GM12891 (cell line): ENCODE data around the gene ATG10.
A peak's percentile ranks its signal among the peaks of the same experiment; 100 is the strongest.
"Not testable (repeated sequence)": the region's sequence is repeated elsewhere in the genome, so short reads cannot be mapped to it uniquely, and the experiment has no call there.

Source experiments
- PAX5 ChIP-seq: IDR thresholded peaks from 2 replicates; pipeline ENCODE4 v1.6.1; 2011; ENCODE audit warnings: low read length, moderate library complexity, mild to moderate bottlenecking; ENCODE audit not compliant: insufficient read depth, severe bottlenecking
- POLR2A ChIP-seq: IDR thresholded peaks from 2 replicates; pipeline ENCODE4 v1.6.1; 2011; ENCODE audit warnings: low read depth, low read length, control low read depth
- POLR2AphosphoS5 ChIP-seq: IDR thresholded peaks from 2 replicates; pipeline ENCODE4 v1.6.1; 2011; ENCODE audit warnings: low read depth, low read length, control low read depth
- SPI1 ChIP-seq: IDR thresholded peaks from 2 replicates; pipeline ENCODE4 v1.6.1; 2011; ENCODE audit warnings: low read depth, low read length, control low read depth
- TAF1 ChIP-seq: IDR thresholded peaks from 2 replicates; pipeline ENCODE4 v1.6.1; 2011; ENCODE audit warnings: low read depth, low read length, control low read depth

DNA sequence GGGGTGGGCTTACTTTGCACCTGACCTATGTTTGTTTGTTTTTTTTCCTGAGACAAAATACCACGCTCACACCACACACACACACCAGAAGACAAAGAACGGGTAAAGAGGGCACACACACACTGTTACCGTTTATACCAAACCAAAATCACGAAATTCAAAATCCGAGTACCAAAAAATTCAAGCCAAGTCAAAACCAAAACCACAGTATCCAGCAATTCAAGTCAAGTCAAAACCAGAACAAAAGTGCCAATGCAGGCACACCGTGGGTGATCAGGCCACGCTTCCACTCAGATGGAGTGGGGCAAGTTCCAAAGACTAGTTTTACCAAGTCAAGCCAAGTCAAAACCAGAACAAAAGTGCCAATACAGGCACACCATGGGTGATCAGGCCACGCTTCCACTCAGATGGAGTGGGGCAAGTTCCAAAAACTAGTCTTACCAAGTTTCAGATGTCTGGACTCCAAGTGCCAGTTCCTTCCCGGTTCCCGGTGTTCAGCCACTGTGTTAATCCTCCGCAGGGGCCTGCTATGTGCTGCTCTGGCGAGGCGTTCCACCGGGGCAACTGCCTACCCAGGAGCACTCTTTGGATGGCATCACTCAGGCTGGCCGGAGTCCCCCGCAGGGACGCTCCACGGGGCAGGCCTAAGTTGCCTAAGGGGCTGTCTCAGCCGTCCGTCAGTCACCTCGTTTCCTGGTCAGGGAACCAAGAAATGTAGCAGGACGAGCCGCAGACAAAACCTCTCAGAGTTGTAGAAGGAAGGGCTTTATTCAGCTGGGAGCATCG, 300.9 kb downstream of the ATG10 start:
- not testable (repeated sequence) for TF ChIP-seq SPI1, TAF1, PAX5, POLR2AphosphoS5
- 0 out of 2 replicates have a peak, but pooled peaks have one; percentile 15 for TF ChIP-seq POLR2A
